BLaER1 (cell line): ENCODE results near the gene WBP1.
"Not testable (repeated sequence)": the region's sequence is repeated elsewhere in the genome, so short reads cannot be mapped to it uniquely, and the experiment has no call there.

Experiments
- H3K27ac ChIP-seq: shearing (Covaris generic); formaldehyde crosslinking; 2 replicates; pipeline ENCODE4 v1.8.1; 2022
- H3K27me3 ChIP-seq: shearing (Covaris generic); formaldehyde crosslinking; 2 replicates; pipeline ENCODE4 v1.8.1; 2022
- H3K36me3 ChIP-seq: shearing (Covaris generic); formaldehyde crosslinking; 2 replicates; pipeline ENCODE4 v1.8.1; 2022
- H3K4me1 ChIP-seq: shearing (Covaris generic); formaldehyde crosslinking; 2 replicates; pipeline ENCODE4 v1.8.1; 2022
- H3K4me2 ChIP-seq: shearing (Covaris generic); formaldehyde crosslinking; 2 replicates; pipeline ENCODE4 v1.8.1; 2022
- H3K4me3 ChIP-seq: shearing (Covaris generic); formaldehyde crosslinking; 2 replicates; pipeline ENCODE4 v1.8.1; 2022
- H3K9ac ChIP-seq: shearing (Covaris generic); formaldehyde crosslinking; 2 replicates; pipeline ENCODE4 v1.8.1; 2022
- H3K9me3 ChIP-seq: shearing (Covaris generic); formaldehyde crosslinking; 2 replicates; pipeline ENCODE4 v1.8.1; 2022
- H4K20me1 ChIP-seq: shearing (Covaris generic); formaldehyde crosslinking; 2 replicates; pipeline ENCODE4 v1.8.1; 2022
- Cebpa-rat ChIP-seq: shearing (Covaris generic); IDR thresholded peaks from 2 replicates; pipeline ENCODE4 v1.8.1; 2022

WBP1 gene

GRCh38 chr2:74419345-74419744 is 38.9 kb upstream of the WBP1 start:
- Histone ChIP-seq H3K9ac (no peak overlapping the region), H3K27me3 (peaks cover 41% of the 10 kb centered on the region), H3K36me3 (peaks cover 5% of the 10 kb centered on the region; the same call in 1 of the 2 replicates), H3K4me2 (no peak overlapping the region), H3K27ac (no peak overlapping the region), H3K9me3 (no peaks in the 10 kb centered on the region), H3K4me3 (no peak overlapping the region), H4K20me1 (no peaks in the 10 kb centered on the region), H3K4me1 (peaks cover 64% of the 10 kb centered on the region)
- TF ChIP-seq Cebpa-rat, result no peak

DNA sequence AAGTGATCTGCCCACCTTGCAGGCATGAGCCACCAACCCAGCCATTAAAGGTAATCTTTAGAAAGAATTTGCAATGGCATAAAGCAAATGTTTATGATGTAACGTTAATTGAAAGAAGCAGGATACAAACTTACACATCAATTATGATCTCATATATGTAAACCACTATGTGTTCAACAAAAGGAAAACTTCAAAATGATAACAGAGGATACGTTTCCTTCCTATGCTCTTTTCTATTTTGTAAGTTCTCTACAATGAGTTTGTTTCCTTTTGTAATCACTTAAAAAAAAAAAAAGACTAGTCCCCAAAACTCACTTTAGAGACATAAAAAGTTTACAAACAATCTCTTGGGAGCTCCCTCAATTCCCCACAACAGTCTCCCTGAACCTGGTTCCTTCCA is 38.2 kb upstream of the WBP1 start:
- TF ChIP-seq Cebpa-rat, result no peak
- no peak overlapping the region for H3K27ac ChIP-seq
- peaks cover 58% of the 10 kb centered on the region for H3K4me1 ChIP-seq
- peaks cover 34% of the 10 kb centered on the region for H3K27me3 ChIP-seq
- H3K9ac ChIP-seq, result no peak overlapping the region
- H3K9me3 ChIP-seq, result no peaks in the 10 kb centered on the region
- no peak overlapping the region for H3K4me3 ChIP-seq
- no peaks in the 10 kb centered on the region for H4K20me1 ChIP-seq
- no peak overlapping the region for H3K4me2 ChIP-seq
- peaks cover 12% of the 10 kb centered on the region for H3K36me3 ChIP-seq

- H4K20me1 ChIP-seq, H3K9ac ChIP-seq, H3K27ac ChIP-seq, H3K9me3 ChIP-seq: not testable (repeated sequence)
- Histone ChIP-seq H3K4me3 (peak overlapping the region; percentile 86; the same call in 1 of the 2 replicates), H3K27me3 (peaks cover 28% of the 10 kb centered on the region), H3K4me2 (peak overlapping the region; percentile 96), H3K36me3 (peaks cover 18% of the 10 kb centered on the region), H3K4me1 (peaks cover 52% of the 10 kb centered on the region)
These were observed 37.7 kb upstream of the WBP1 start for GRCh38 chr2:74420443-74421103.

DNA sequence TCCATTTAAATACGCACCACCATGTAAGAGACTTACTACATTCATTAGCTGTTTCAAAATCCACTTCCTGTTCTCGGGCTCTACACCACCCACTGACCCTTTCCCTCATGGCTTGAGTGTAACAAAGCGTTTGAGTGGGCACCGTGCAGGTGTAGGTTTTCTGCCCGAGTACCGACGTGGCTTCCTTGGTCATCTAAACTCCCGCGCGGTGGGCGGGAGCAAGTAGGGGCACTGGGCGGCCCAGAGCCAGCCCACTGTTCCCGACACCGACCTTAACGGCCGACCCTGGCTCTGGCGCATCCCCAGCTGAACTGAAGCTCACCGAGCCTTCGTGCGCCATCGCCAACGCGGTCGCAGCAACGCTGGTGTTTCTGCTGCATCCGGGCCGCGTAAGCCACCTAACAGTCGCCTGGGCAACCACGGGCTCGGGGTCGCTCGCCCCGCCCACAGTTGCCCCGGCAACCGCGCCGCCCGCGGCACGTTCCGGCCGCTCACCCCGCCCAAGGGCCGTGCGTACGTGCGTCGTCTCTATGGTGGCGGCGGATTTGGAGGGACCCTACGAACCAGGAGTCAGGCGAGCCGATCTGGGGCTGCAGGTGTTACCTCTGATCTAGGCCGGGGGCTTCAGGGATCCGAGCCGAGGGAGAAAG is 36.9 kb upstream of the WBP1 start, which contains the start of the genes C2orf81 and WDR54:
Gene C2orf81, minus strand, starts transcription at position 399 of the 650 bp plus-strand sequence. Its CDS starts 59 bp downstream, at position 340.
Gene WDR54, plus strand, starts transcription at position 510 of the 650 bp plus-strand sequence. CDS start 424 bp downstream, outside the sequence.
- Histone ChIP-seq H3K4me3 (peak within 1 kb of the TSS; percentile 86), H4K20me1 (no peaks in the 10 kb centered on the region), H3K27ac (0 out of 2 replicates have a peak within 1 kb of the TSS, but pooled peaks have one; percentile 38), H3K36me3 (peaks cover 25% of the 10 kb centered on the region), H3K4me1 (peaks cover 44% of the 10 kb centered on the region), H3K4me2 (peak within 1 kb of the TSS; percentile 96), H3K27me3 (peaks cover 21% of the 10 kb centered on the region), H3K9ac (peak within 1 kb of the TSS; percentile 69), H3K9me3 (no peaks in the 10 kb centered on the region)
- no peak for TF ChIP-seq Cebpa-rat

GRCh38 chr2:74423231-74424095 is 34.8 kb upstream of the WBP1 start:
- no peak for TF ChIP-seq Cebpa-rat
- Histone ChIP-seq H3K9ac (no peak overlapping the region), H3K27ac (no peak overlapping the region), H3K36me3 (peaks cover 46% of the 10 kb centered on the region), H4K20me1 (no peaks in the 10 kb centered on the region), H3K4me3 (no peak overlapping the region), H3K9me3 (no peaks in the 10 kb centered on the region), H3K4me1 (peaks cover 38% of the 10 kb centered on the region), H3K4me2 (no peak overlapping the region), H3K27me3 (peaks cover 8% of the 10 kb centered on the region; the same call in 1 of the 2 replicates)

DNA sequence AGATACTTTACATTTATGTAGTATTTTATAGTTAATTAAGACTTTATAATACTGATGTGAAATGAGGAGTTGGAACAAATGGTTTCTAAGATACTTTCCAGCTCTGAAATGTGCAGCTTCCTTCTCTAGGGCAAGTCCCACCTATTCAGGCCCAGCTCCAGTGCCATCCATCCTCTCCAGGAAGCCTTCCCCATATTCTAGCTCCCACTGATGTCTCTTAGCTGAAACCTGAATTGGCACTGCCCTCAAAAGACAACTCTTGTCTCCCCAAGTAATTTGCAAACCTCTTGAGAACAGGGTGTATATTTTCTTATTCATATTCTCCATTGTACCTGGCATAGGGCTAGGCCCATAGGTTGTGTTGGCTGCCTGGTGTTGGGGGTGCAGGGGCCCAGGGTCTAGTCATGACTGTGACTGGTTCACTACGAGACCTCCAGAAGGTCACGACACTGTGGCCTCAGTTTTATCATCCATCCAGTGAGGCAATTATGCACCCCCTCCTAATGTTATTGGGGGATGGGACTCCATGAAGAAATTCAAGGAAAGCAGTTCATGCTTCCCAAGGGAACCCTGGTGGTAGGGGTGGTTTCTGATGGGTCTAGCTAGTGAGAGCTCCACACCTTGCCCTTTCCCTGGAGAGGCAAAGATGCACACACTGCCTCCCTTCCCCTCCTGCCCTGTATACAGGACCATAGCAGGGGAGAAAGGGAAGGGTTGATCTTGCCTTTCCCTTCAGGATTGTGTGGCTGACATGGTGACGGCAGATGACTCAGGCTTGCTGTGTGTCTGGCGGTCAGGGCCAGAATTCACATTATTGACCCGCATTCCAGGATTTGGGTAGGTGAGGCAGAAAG is 33.9 kb upstream of the WBP1 start:
- Histone ChIP-seq H3K9me3 (no peaks in the 10 kb centered on the region), H3K4me3 (no peak overlapping the region), H3K36me3 (peaks cover 55% of the 10 kb centered on the region), H3K4me1 (peaks cover 34% of the 10 kb centered on the region), H4K20me1 (no peaks in the 10 kb centered on the region), H3K27ac (no peak overlapping the region), H3K9ac (no peak overlapping the region), H3K27me3 (peaks cover 8% of the 10 kb centered on the region; the same call in 1 of the 2 replicates), H3K4me2 (no peak overlapping the region)
- no peak for TF ChIP-seq Cebpa-rat

GRCh38 chr2:74424995-74425406 is 33.2 kb upstream of the WBP1 start:
- H3K27me3 ChIP-seq, result peaks cover 8% of the 10 kb centered on the region; the same call in 1 of the 2 replicates
- no peak overlapping the region for H3K27ac ChIP-seq
- peaks cover 28% of the 10 kb centered on the region for H3K4me1 ChIP-seq
- H3K4me2 ChIP-seq, result no peak overlapping the region
- no peak for TF ChIP-seq Cebpa-rat
- no peak overlapping the region for H3K4me3 ChIP-seq
- no peaks in the 10 kb centered on the region for H3K9me3 ChIP-seq
- no peak overlapping the region for H3K9ac ChIP-seq
- no peaks in the 10 kb centered on the region for H4K20me1 ChIP-seq
- peaks cover 62% of the 10 kb centered on the region for H3K36me3 ChIP-seq

DNA sequence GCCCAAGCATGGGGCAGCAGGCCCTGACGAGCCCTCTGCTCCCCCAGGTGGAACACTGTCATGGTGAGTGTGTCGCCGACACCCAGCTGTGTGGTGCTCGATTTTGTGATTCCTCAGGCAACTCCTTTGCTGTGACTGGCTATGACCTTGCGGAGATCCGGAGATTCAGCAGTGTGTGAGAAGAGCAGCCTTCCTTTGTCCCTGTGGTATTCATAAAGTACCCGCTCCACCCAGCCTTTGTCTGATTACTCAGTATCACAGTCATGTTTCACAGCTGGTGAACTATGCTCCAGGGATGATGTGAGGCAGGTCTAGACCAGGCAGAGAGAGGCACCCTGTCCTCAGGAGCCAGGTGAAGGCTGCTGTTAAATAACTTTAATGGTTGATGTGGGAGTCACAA is 32.7 kb upstream of the WBP1 start:
- Histone ChIP-seq H3K36me3 (peaks cover 67% of the 10 kb centered on the region), H3K4me2 (no peak overlapping the region), H4K20me1 (no peaks in the 10 kb centered on the region), H3K4me1 (peaks cover 25% of the 10 kb centered on the region), H3K9ac (no peak overlapping the region), H3K27ac (no peak overlapping the region), H3K4me3 (no peak overlapping the region), H3K27me3 (peaks cover 4% of the 10 kb centered on the region; the same call in 1 of the 2 replicates), H3K9me3 (no peaks in the 10 kb centered on the region)
- no peak for TF ChIP-seq Cebpa-rat
